GM12875 (cell line): Measurements from ENCODE around the gene TBX10.

ENCODE experiments used
- H3K4me3 ChIP-seq: one replicate; pipeline ENCODE4 v1.5.1; 2011; ENCODE audit warnings: low read depth, low read length, control low read depth
- TF ChIP-seq, protein P1 (sequence below): IDR thresholded peaks from 2 replicates; pipeline ENCODE4 v1.5.1; 2011; ENCODE audit warnings: low read depth, mild to moderate bottlenecking, control low read depth, inconsistent platforms, low read length, moderate library complexity, borderline replicate concordance; ENCODE audit not compliant: insufficient read depth

The TBX10 gene

DNA sequence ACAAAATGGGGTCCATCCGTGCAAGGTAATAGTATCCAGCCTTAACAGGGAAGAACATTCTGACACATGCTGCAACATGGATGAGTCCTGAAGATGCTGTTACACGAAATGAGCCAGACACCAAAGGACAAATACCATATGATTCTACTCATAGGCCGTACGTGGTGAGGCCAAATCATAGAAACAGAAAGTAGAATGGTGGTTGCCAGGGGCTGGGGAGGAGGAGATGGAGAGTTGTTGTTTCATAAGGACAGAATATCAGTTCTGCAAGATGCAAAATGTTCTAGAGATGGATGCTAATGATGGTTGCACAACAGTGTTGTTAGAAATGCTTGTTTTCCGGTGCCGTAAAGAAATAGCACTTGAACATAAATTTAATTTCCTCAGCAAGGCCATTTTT lies 2.6 kb downstream of the TBX10 start:
- TF ChIP-seq, protein P1, sequence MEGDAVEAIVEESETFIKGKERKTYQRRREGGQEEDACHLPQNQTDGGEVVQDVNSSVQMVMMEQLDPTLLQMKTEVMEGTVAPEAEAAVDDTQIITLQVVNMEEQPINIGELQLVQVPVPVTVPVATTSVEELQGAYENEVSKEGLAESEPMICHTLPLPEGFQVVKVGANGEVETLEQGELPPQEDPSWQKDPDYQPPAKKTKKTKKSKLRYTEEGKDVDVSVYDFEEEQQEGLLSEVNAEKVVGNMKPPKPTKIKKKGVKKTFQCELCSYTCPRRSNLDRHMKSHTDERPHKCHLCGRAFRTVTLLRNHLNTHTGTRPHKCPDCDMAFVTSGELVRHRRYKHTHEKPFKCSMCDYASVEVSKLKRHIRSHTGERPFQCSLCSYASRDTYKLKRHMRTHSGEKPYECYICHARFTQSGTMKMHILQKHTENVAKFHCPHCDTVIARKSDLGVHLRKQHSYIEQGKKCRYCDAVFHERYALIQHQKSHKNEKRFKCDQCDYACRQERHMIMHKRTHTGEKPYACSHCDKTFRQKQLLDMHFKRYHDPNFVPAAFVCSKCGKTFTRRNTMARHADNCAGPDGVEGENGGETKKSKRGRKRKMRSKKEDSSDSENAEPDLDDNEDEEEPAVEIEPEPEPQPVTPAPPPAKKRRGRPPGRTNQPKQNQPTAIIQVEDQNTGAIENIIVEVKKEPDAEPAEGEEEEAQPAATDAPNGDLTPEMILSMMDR: no peak
- no peak overlapping the region for H3K4me3 ChIP-seq

DNA sequence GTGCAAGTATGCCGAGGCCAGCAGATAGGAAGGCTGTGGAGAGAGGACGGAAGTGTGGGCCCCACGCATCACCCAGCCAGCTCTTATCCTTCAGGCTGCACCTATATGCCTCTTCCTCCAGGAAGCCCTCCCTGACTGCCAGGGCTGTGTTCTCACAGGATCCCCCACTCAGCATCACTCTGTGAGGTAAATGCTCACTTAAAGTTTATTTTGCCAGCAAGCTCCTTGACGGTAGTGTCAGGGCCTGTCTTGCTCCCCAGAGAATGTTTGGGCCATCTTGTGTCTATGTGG lies 4.4 kb downstream of the TBX10 start:
- TF ChIP-seq, protein P1: no peak
- no peak overlapping the region for H3K4me3 ChIP-seq

DNA sequence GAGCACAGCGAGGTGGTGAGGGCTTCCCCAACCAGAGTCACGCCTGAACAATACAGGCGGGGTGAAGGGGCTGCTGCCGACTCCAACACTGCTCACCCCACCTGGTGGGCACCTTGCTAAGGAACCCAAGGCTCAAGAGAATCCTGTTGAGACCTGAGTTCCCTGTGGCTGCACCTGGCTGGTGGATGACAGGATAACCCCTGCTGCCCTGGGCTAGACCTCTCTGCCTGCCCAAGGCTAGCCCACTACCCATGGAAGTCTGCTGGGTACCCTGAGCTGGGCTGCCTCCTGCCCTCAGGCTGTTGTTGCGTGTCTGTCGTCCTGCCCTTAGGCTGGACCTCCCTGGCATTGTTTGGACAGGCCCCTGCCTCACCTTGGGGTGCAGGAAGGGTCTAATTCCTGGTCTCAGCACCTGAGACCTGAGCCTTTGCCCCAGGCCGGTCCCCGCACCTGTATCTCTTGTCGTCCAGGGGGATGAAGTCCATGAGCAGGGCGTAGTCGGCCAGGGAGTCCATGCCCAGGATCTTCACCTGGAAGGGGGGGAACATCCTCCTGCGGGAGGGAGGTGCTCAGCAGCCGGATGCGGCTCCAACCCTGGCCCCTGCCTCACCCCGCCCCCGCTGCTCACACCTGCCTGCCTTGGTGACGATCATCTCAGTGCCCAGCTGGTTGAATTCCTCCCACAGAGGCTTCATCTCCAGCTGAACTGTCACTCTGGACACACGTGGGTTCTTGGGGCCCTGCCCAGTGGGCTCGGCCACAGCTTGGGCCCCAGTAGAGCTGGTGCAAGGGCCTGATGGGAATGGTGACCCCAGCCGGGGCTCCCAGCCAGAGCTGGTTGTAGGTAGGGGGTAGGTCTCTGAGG lies 5.0 kb downstream of the TBX10 start:
- no peak overlapping the region for H3K4me3 ChIP-seq
- TF ChIP-seq, protein P1: no peak

DNA sequence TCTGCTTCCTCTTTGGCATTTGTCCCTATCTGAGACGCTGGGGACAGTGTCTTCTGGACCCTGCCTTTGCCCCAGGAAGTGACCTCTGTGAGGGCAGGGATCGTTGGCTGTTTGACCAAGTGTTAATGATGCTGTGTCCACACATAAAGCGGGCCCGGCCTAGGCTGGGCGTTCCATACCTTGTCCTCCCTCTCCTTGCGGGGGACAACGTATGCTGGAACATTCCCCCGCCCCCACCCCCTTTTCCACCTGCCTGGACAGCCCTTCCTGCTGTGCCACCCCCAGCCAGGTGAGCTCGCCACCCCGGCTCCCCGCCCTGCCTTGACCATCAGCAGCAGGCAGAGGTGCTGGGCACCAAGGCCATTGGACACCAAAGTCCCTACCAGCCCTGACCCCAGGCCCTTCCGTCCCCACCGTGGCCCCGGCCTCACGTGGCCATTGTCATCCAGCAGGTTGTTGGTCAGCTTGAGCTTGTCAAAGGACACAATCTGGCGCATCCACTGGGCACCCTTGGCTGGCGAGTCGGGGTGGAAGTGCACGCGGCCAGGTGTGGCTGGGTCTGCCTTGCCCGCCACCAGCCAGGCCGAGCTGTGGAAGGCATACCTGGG lies 5.7 kb downstream of the TBX10 start:
- TF ChIP-seq, protein P1: no peak
- no peak overlapping the region for H3K4me3 ChIP-seq

DNA sequence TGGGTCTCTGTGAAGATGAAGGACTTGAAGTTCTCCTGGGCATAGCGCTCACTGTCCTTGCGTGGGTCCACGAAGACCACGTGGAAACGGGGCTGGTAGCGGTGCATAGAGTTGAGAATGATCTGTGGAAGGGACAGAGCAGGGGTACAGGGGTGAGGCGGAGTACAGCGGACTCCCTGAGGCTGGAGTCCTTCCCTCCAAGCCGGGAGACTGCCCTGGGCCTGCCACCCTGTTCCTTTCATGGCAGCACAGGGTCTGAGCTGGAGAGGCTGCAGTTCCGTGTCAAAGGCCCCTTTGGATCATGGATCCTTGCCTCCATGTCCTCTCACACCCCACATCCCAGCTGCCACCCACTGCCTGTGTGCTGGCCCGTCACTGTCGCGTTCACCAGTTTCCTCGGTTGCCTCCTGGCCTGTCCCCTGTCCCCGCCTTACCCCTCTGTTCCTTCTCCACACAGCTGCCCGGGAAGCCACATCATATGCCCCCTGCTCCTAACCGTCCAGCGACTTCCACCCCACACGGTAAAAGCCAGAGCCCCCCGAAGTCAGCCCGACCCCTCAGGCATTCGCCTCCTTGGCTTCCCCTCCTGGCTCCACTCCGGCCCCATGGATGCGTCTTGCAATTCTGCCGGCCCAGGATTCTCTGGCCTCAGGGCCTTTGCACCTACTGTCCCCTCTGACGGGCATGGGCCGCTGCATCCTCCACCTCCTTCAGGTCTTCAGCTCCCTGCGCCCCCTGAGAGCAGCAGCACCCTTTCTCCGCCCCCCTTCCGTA lies 6.4 kb downstream of the TBX10 start:
- no peak overlapping the region for H3K4me3 ChIP-seq

DNA sequence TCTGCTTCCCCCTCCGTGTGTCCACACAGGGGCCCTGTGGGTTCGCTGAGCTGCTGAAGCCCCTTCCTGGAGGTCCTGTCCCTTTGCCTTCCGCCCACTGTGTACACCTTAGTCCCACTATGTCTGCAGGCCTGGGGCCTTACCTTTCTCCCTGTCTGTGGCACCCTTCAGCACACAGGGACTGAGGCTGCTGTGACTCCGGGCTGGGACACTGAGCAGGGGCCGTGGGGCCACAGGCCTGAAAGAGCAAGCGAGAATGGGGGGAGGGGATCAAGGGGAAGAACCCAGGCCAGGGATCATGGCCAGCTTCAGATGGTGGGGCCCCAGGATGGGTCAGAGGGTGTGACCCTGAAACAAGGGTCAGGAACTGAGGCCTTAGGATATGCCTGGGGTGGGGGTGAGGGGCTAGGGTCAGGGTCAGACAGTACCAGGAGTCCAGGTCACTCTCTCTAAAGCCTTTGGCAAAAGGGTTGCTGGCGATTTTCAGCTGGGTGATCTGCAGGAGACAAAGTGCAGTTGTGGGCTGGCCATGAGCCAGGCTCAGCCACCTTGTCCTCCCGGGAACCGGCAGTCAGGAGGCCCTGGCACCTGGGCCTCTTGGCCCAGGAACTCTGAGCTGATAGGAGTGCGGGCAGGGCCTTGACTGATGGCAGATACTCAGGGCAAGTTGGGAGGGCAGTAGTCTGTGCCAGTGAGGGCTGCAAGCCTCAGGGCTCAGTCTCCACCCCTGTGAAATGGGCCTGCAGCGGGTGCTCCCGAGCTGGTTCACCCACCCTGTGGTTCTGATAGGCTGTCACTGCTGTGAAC lies 7.2 kb downstream of the TBX10 start:
- no peak overlapping the region for H3K4me3 ChIP-seq
- TF ChIP-seq, protein P1: no peak

More for the DNA sequence above, 6.4 kb downstream of the TBX10 start:
- TF ChIP-seq, protein P1: no peak
